Glutamatergic neuron (in vitro differentiated cells): ENCODE results near the gene OR5B21. TPM values are rescaled to one million over a fixed set of nuclear protein-coding genes. Genes with fewer than 3 reads are reported as not detected.

Source experiments
- DNase-seq: peaks from one replicate; pipeline ENCODE4 v3.0.0; 2022
- H3K27ac Mint-ChIP-seq: one replicate; pipeline ENCODE4 v1.8.0; 2020; ENCODE audit warnings: mild to moderate bottlenecking, mixed read lengths, inconsistent platforms; ENCODE audit not compliant: unreplicated experiment
- H3K27me3 Mint-ChIP-seq: one replicate; pipeline ENCODE4 v1.8.0; 2020; ENCODE audit warnings: mild to moderate bottlenecking, moderate library complexity, mixed read lengths, inconsistent platforms; ENCODE audit not compliant: unreplicated experiment
- H3K36me3 Mint-ChIP-seq: one replicate; pipeline ENCODE4 v1.8.0; 2020; ENCODE audit warnings: mild to moderate bottlenecking, mixed read lengths, inconsistent platforms; ENCODE audit not compliant: unreplicated experiment
- H3K4me1 Mint-ChIP-seq: one replicate; pipeline ENCODE4 v1.8.0; 2020; ENCODE audit warnings: mild to moderate bottlenecking, low read depth, mixed read lengths, inconsistent platforms; ENCODE audit not compliant: unreplicated experiment
- H3K4me3 Mint-ChIP-seq: one replicate; pipeline ENCODE4 v1.8.0; 2020; ENCODE audit warnings: mild to moderate bottlenecking, mixed read lengths, inconsistent platforms; ENCODE audit not compliant: unreplicated experiment
- H3K9me3 Mint-ChIP-seq: one replicate; pipeline ENCODE4 v1.8.0; 2020; ENCODE audit warnings: mild to moderate bottlenecking, moderate library complexity, mixed read lengths, inconsistent platforms; ENCODE audit not compliant: unreplicated experiment
- total RNA-seq: library from RNA; stranded (reverse); fragmentation: NEBNext Ultra II Directional; extraction: Animal tissue kit (Norgen Biotek cat#: 25700); gene quantifications from one replicate; pipeline ENCODE4 v1.2.1, GENCODE V29; 2021; ENCODE audit not compliant: unreplicated experiment
- TF ChIP-seq, protein P1 (sequence below): fragments of 200-600 bp; sonication (generic); IDR thresholded peaks from one replicate; pipeline ENCODE4 v1.5.0; 2021; ENCODE audit not compliant: partially characterized antibody, unreplicated experiment

The OR5B21 gene
- total RNA-seq, 1 donor from 2014 or later: not detected

- no peak overlapping the region for H3K4me3 Mint-ChIP-seq
- no peaks in the 10 kb centered on the region for H3K27me3 Mint-ChIP-seq
- peaks cover 2% of the 10 kb centered on the region for H3K4me1 Mint-ChIP-seq
- peaks cover 3% of the 10 kb centered on the region for H3K9me3 Mint-ChIP-seq
- peaks cover 7% of the 10 kb centered on the region for H3K36me3 Mint-ChIP-seq
- TF ChIP-seq, protein P1, sequence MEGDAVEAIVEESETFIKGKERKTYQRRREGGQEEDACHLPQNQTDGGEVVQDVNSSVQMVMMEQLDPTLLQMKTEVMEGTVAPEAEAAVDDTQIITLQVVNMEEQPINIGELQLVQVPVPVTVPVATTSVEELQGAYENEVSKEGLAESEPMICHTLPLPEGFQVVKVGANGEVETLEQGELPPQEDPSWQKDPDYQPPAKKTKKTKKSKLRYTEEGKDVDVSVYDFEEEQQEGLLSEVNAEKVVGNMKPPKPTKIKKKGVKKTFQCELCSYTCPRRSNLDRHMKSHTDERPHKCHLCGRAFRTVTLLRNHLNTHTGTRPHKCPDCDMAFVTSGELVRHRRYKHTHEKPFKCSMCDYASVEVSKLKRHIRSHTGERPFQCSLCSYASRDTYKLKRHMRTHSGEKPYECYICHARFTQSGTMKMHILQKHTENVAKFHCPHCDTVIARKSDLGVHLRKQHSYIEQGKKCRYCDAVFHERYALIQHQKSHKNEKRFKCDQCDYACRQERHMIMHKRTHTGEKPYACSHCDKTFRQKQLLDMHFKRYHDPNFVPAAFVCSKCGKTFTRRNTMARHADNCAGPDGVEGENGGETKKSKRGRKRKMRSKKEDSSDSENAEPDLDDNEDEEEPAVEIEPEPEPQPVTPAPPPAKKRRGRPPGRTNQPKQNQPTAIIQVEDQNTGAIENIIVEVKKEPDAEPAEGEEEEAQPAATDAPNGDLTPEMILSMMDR: no peak
- no peak for DNase-seq
- no peak overlapping the region for H3K27ac Mint-ChIP-seq
These were observed 19.5 kb upstream of the OR5B21 start for GRCh38 chr11:58527429-58527828.

DNA sequence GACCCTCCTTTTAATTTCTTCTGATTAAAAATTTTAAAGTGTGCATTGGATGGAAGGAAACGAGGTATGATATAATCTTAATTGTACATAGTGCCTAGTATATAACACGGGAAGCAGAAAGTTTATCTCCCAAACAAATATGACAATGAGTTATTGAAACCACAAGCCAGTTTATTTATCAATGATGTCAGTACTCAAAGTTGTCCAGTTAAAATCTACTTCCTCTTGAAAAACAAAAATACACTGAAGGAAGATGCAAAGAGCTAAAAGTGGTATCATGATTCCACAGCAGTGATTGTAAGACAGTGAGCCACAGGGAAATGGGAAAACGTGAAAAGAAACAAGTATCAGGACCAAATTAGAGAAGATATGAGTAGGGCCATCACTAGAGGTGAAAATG, 18.8 kb upstream of the OR5B21 start:
- no peak overlapping the region for H3K27ac Mint-ChIP-seq
- TF ChIP-seq, protein P1: no peak
- peaks cover 3% of the 10 kb centered on the region for H3K9me3 Mint-ChIP-seq
- H3K4me1 Mint-ChIP-seq: peaks cover 2% of the 10 kb centered on the region
- no peak overlapping the region for H3K4me3 Mint-ChIP-seq
- no peak for DNase-seq
- no peaks in the 10 kb centered on the region for H3K27me3 Mint-ChIP-seq
- H3K36me3 Mint-ChIP-seq: peaks cover 7% of the 10 kb centered on the region

DNA sequence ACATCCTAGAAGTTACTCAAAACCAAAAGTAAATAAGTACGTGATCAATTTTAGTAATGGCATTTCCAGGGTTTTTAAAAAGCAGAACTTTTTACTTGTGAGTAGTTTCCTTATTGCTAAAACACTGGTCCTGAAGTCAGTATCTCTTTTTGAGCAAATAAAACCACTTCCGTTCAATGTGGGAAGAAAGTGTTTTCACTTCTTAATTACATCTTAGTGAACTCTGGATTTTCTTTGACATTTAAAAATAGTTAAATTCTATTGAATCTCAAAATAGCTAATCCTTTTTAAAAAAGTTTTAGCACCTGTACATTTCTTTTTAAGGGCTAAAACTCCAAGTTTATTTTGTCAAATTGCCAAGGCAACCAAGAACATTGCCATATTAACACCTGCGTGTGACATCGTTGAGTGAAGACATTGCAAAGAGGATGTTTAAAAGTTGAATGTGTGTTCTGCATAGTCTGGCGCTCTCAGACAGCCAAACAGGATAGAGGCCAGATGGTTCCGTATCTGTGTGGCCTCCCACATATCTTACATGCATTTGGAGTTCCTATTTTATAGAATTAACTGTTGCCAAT, 17.2 kb upstream of the OR5B21 start:
- no peak overlapping the region for H3K4me3 Mint-ChIP-seq
- no peak for DNase-seq
- no peaks in the 10 kb centered on the region for H3K36me3 Mint-ChIP-seq
- H3K4me1 Mint-ChIP-seq: peaks cover 2% of the 10 kb centered on the region
- H3K9me3 Mint-ChIP-seq: no peaks in the 10 kb centered on the region
- no peak overlapping the region for H3K27ac Mint-ChIP-seq
- H3K27me3 Mint-ChIP-seq: no peaks in the 10 kb centered on the region
- TF ChIP-seq, protein P1: no peak

DNA sequence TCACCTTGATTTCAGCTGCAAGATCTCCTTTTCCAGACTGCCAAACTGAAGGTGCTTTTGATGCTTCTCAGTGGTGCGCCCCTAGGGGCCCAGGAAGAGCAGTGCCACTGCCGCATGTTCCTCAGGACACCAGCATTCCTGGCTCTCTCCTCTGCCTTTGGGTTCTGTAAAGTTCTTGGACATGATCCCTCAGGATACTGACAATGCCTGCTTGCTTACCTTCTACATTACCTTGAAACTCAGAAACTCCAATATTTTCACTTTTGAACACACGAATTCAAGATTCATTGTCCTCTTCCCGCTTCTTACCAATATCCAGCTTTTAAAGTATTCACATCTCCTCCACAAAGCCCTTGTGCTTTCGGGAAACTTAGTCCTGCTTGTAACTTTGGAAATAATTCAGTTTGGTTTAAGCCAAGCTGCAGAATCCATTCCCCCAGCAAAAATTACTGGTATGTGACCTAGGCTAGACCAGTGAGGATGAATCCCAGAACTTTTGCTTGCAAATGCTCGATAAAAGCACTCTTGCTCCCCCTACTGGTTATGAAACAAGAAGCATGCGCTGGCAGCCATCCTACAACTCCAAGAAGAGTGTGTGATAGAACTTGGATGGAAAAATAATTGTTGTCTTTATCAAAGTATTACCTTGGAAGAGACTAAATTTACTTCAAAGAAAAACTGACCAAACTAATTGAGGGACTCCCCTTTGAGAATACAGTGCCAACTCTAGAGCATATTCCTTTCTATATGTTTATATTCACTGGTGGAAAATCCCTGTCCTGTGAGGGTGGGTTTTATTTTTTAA, 16.5 kb upstream of the OR5B21 start:
- DNase-seq: peak; percentile 64
- H3K27ac Mint-ChIP-seq: no peak overlapping the region
- H3K27me3 Mint-ChIP-seq: no peaks in the 10 kb centered on the region
- peaks cover 2% of the 10 kb centered on the region for H3K4me1 Mint-ChIP-seq
- TF ChIP-seq, protein P1: peak; percentile 87
- H3K4me3 Mint-ChIP-seq: no peak overlapping the region
- no peaks in the 10 kb centered on the region for H3K36me3 Mint-ChIP-seq
- H3K9me3 Mint-ChIP-seq: no peaks in the 10 kb centered on the region

GRCh38 chr11:58513747-58514367, 6.0 kb upstream of the OR5B21 start:
- no peaks in the 10 kb centered on the region for H3K9me3 Mint-ChIP-seq
- no peak overlapping the region for H3K27ac Mint-ChIP-seq
- TF ChIP-seq, protein P1: peak; percentile 43

More at GRCh38 chr11:58513747-58514367, 6.0 kb upstream of the OR5B21 start:
- H3K36me3 Mint-ChIP-seq: no peaks in the 10 kb centered on the region
- peaks cover 4% of the 10 kb centered on the region for H3K27me3 Mint-ChIP-seq
- DNase-seq: peak; percentile 51
- H3K4me1 Mint-ChIP-seq: no peaks in the 10 kb centered on the region
- no peak overlapping the region for H3K4me3 Mint-ChIP-seq
